Trophoblast cell (in vitro differentiated cells and primary cell): ENCODE measurements around the gene NBAS.
"Not testable (repeated sequence)": the region's sequence is repeated elsewhere in the genome, so short reads cannot be mapped to it uniquely, and the experiment has no call there.

Experiments used
- DNase-seq, 2 donors: peaks; one replicate each; pipeline ENCODE4 v3.0.0-alpha.2; 2016
- H2AFZ ChIP-seq: 2 replicates; pipeline ENCODE4 v1.6.1; 2013; ENCODE audit warnings: low read length, moderate library complexity, mild to moderate bottlenecking; ENCODE audit not compliant: insufficient read depth, poor library complexity
- H2AK5ac ChIP-seq: 2 replicates; pipeline ENCODE4 v1.6.1; 2013; ENCODE audit warnings: mild to moderate bottlenecking, low read length
- H2BK120ac ChIP-seq: 2 replicates; pipeline ENCODE4 v1.6.1; 2013; ENCODE audit warnings: low read length, mild to moderate bottlenecking, moderate library complexity; ENCODE audit not compliant: insufficient read depth, poor library complexity
- H2BK12ac ChIP-seq: 2 replicates; pipeline ENCODE4 v1.6.1; 2013; ENCODE audit warnings: mild to moderate bottlenecking, low read length, moderate library complexity
- H2BK5ac ChIP-seq: 2 replicates; pipeline ENCODE4 v1.6.1; 2013; ENCODE audit warnings: low read length, low read depth, moderate library complexity, mild to moderate bottlenecking; ENCODE audit not compliant: poor library complexity
- H3K14ac ChIP-seq: 2 replicates; pipeline ENCODE4 v1.6.1; 2013; ENCODE audit warnings: mild to moderate bottlenecking, low read length
- H3K18ac ChIP-seq: 2 replicates; pipeline ENCODE4 v1.6.1; 2013; ENCODE audit warnings: mild to moderate bottlenecking, low read length
- H3K23ac ChIP-seq: 2 replicates; pipeline ENCODE4 v1.6.1; 2013; ENCODE audit warnings: low read length
- H3K27ac ChIP-seq: 2 replicates; pipeline ENCODE4 v1.5.1; 2013; ENCODE audit warnings: low read depth, mild to moderate bottlenecking, inconsistent platforms, low read length, moderate library complexity
- H3K27me3 ChIP-seq: 2 replicates; pipeline ENCODE4 v1.6.1; 2013; ENCODE audit warnings: inconsistent platforms, mild to moderate bottlenecking, low read length, moderate library complexity; ENCODE audit not compliant: insufficient read depth
- H3K36me3 ChIP-seq, 2 experiments: 1 replicate in 1 of 2; 2 replicates in 1 of 2; pipeline ENCODE4 v1.6.1; 2013; ENCODE audit warnings: low read length in 2 of 2, mild to moderate bottlenecking in 2 of 2, moderate library complexity in 1 of 2; ENCODE audit not compliant: insufficient read depth in 2 of 2, control insufficient read depth in 1 of 2
- H3K4ac ChIP-seq: 2 replicates; pipeline ENCODE4 v1.6.1; 2013; ENCODE audit warnings: low read depth, mild to moderate bottlenecking, low read length, moderate library complexity
- H3K4me1 ChIP-seq, 2 experiments: 1 replicate in 1 of 2; 2 replicates in 1 of 2; pipeline ENCODE4 v1.6.1; 2013; ENCODE audit warnings: low read length in 2 of 2, mild to moderate bottlenecking in 2 of 2, moderate library complexity in 1 of 2; ENCODE audit not compliant: insufficient read depth in 2 of 2, control insufficient read depth in 1 of 2
- H3K4me2 ChIP-seq: 2 replicates; pipeline ENCODE4 v1.6.1; 2013; ENCODE audit warnings: inconsistent platforms, mild to moderate bottlenecking, low read length, moderate library complexity
- H3K4me3 ChIP-seq: 2 replicates; pipeline ENCODE4 v1.5.1; 2013; ENCODE audit warnings: mild to moderate bottlenecking, low read depth, low read length, inconsistent platforms
- H3K79me1 ChIP-seq: one replicate; pipeline ENCODE4 v1.6.1; 2013; ENCODE audit warnings: low read length
- H3K79me2 ChIP-seq: 2 replicates; pipeline ENCODE4 v1.6.1; 2013; ENCODE audit warnings: low read length, mild to moderate bottlenecking; ENCODE audit not compliant: control insufficient read depth, insufficient read depth, poor library complexity
- H3K9ac ChIP-seq: 2 replicates; pipeline ENCODE4 v1.6.1; 2013; ENCODE audit warnings: mild to moderate bottlenecking, low read length
- H3K9me3 ChIP-seq: 2 replicates; pipeline ENCODE4 v1.6.1; 2013; ENCODE audit warnings: low read depth, mild to moderate bottlenecking, control low read depth, inconsistent platforms, low read length; ENCODE audit not compliant: insufficient read depth
- H4K12ac ChIP-seq: 2 replicates; pipeline ENCODE4 v1.6.1; 2013; ENCODE audit warnings: low read depth, mild to moderate bottlenecking, low read length, moderate library complexity
- H4K8ac ChIP-seq: 2 replicates; pipeline ENCODE4 v1.6.1; 2013; ENCODE audit warnings: low read depth, mild to moderate bottlenecking, low read length, moderate library complexity
- H4K91ac ChIP-seq: one replicate; pipeline ENCODE4 v1.6.1; 2013; ENCODE audit warnings: low read depth, mild to moderate bottlenecking, low read length, moderate library complexity
- WGBS: extraction: QIAGEN DNeasy Blood & Tissue Kit; methylation state at CpG from one replicate; pipeline ENCODE4 v1.1.7; 2013; ENCODE audit warnings: missing lambda C conversion rate; ENCODE audit not compliant: insufficient read length, insufficient coverage; ENCODE audit errors: extremely low coverage; 5-methylcytosine and 5-hydroxymethylcytosine counted together

Gene NBAS

GRCh38 chr2:15520346-15520745 is 40.8 kb downstream of the NBAS start:
- no peak overlapping the region for H2AFZ ChIP-seq
- no peak overlapping the region for H4K8ac ChIP-seq
- no peak overlapping the region for H2AK5ac ChIP-seq
- no peak overlapping the region for H4K91ac ChIP-seq
- peaks cover 0 to 2% of the 10 kb centered on the region in 2 experiments for H3K36me3 ChIP-seq
- no peak overlapping the region for H2BK12ac ChIP-seq
- no peaks in the 10 kb centered on the region for H3K4me1 ChIP-seq
- no peak overlapping the region for H3K18ac ChIP-seq
- no peak overlapping the region for H3K4ac ChIP-seq
- no CpG with 5 or more reads among the region's 5 CpGs for WGBS
- DNase-seq = no peak
- H3K4me2 ChIP-seq = no peak overlapping the region
- no peaks in the 10 kb centered on the region for H3K79me1 ChIP-seq
- H3K23ac ChIP-seq = no peak overlapping the region
- H3K27me3 ChIP-seq = no peaks in the 10 kb centered on the region
- no peak overlapping the region for H3K27ac ChIP-seq
- H2BK5ac ChIP-seq = no peak overlapping the region
- H3K9me3 ChIP-seq = no peaks in the 10 kb centered on the region
- H3K4me3 ChIP-seq = no peak overlapping the region
- no peak overlapping the region for H4K12ac ChIP-seq
- no peak overlapping the region for H3K9ac ChIP-seq
- H3K14ac ChIP-seq = no peak overlapping the region
- H3K79me2 ChIP-seq = no peaks in the 10 kb centered on the region
- H2BK120ac ChIP-seq = no peak overlapping the region

GRCh38 chr2:15518759-15519158 is 42.4 kb downstream of the NBAS start:
- not testable (repeated sequence) for H3K18ac ChIP-seq, H3K23ac ChIP-seq, H3K4me2 ChIP-seq, H3K27ac ChIP-seq, H4K12ac ChIP-seq, H3K14ac ChIP-seq, H2BK5ac ChIP-seq, DNase-seq, H2BK120ac ChIP-seq, H2AFZ ChIP-seq, H2AK5ac ChIP-seq, H3K4me3 ChIP-seq, H3K9me3 ChIP-seq, H4K91ac ChIP-seq, H3K79me2 ChIP-seq, H3K79me1 ChIP-seq, H3K27me3 ChIP-seq, H3K4ac ChIP-seq, H4K8ac ChIP-seq, H2BK12ac ChIP-seq, H3K4me1 ChIP-seq, H3K9ac ChIP-seq, H3K36me3 ChIP-seq
- WGBS = no CpG with 5 or more reads among the region's 3 CpGs

DNA sequence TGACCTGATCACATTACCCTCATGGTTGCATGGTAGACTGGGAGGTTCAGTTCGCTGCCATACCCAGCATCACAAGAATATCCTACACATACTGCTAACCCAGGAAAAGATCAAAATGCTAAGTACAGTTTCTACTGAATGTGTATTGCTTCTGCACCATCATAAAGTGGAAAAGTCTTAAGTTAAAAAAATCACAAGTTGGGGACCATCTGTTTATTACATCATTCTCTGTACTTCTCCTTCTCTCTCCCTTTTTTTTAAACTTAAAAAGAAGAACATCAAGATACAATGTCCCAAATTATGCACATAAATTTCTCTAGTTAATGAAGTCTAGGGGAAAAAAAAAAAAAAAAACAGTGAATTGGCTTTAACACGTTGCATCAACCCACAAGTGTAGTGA is 43.3 kb downstream of the NBAS start:
- H2AFZ ChIP-seq = no peak overlapping the region
- H3K4me3 ChIP-seq = no peak overlapping the region
- no peak overlapping the region for H2BK5ac ChIP-seq
- no peak overlapping the region for H2AK5ac ChIP-seq
- H3K9me3 ChIP-seq = no peaks in the 10 kb centered on the region
- no peak overlapping the region for H3K9ac ChIP-seq
- H3K4ac ChIP-seq = no peak overlapping the region
- no peaks in the 10 kb centered on the region for H3K79me1 ChIP-seq
- no peaks in the 10 kb centered on the region for H3K27me3 ChIP-seq
- H3K14ac ChIP-seq = no peak overlapping the region
- no peak overlapping the region for H4K8ac ChIP-seq
- no peaks in the 10 kb centered on the region for H3K36me3 ChIP-seq
- no peak overlapping the region for H4K91ac ChIP-seq
- H2BK120ac ChIP-seq = no peak overlapping the region
- no peak overlapping the region for H3K4me2 ChIP-seq
- no peak for DNase-seq
- WGBS = no CpG with 5 or more reads among the region's 2 CpGs
- no peak overlapping the region for H4K12ac ChIP-seq
- H3K79me2 ChIP-seq = no peaks in the 10 kb centered on the region
- no peak overlapping the region for H3K23ac ChIP-seq
- H2BK12ac ChIP-seq = no peak overlapping the region
- no peak overlapping the region for H3K18ac ChIP-seq
- H3K4me1 ChIP-seq = no peaks in the 10 kb centered on the region
- H3K27ac ChIP-seq = no peak overlapping the region

- no peak overlapping the region for H3K4me2 ChIP-seq
- DNase-seq = no peak
- H3K4me1 ChIP-seq = no peaks in the 10 kb centered on the region
- no peaks in the 10 kb centered on the region for H3K9me3 ChIP-seq
- peaks cover 0 to 4% of the 10 kb centered on the region in 2 experiments for H3K36me3 ChIP-seq
- H3K79me2 ChIP-seq = no peaks in the 10 kb centered on the region
- no peak overlapping the region for H4K91ac ChIP-seq
- no peak overlapping the region for H3K18ac ChIP-seq
- no peak overlapping the region for H2BK120ac ChIP-seq
- no peak overlapping the region for H2AFZ ChIP-seq
- no CpG with 5 or more reads among the region's 1 CpG for WGBS
- no peak overlapping the region for H2BK12ac ChIP-seq
- no peak overlapping the region for H3K4me3 ChIP-seq
- no peak overlapping the region for H2BK5ac ChIP-seq
- H3K9ac ChIP-seq = no peak overlapping the region
- no peaks in the 10 kb centered on the region for H3K27me3 ChIP-seq
- H3K14ac ChIP-seq = no peak overlapping the region
- no peak overlapping the region for H3K4ac ChIP-seq
- H4K12ac ChIP-seq = no peak overlapping the region
- H2AK5ac ChIP-seq = no peak overlapping the region
- no peak overlapping the region for H3K23ac ChIP-seq
- no peak overlapping the region for H3K27ac ChIP-seq
- H4K8ac ChIP-seq = no peak overlapping the region
- H3K79me1 ChIP-seq = no peaks in the 10 kb centered on the region
Observed at GRCh38 chr2:15511686-15512085, 49.4 kb downstream of the NBAS start.
